Urinary bladder (tissue), 4 donors: ENCODE data around the gene APCDD1L. TPM values are rescaled to one million over a fixed set of nuclear protein-coding genes. Genes with fewer than 3 reads are reported as not detected.

Experiments
- DNase-seq: peaks from one replicate; pipeline ENCODE4 v3.0.0-alpha.2; 2015; ENCODE audit errors: extremely low spot score
- H3K27ac ChIP-seq: one replicate; pipeline ENCODE4 v1.5.1; 2013; ENCODE audit warnings: low read depth, mild to moderate bottlenecking, moderate library complexity
- H3K36me3 ChIP-seq: one replicate; pipeline ENCODE4 v1.6.1; 2013; ENCODE audit warnings: mild to moderate bottlenecking, moderate library complexity; ENCODE audit not compliant: insufficient read depth
- H3K4me1 ChIP-seq: one replicate; pipeline ENCODE4 v1.6.1; 2013; ENCODE audit warnings: mild to moderate bottlenecking, moderate library complexity; ENCODE audit not compliant: insufficient read depth
- H3K4me3 ChIP-seq: one replicate; pipeline ENCODE4 v1.5.1; 2013; ENCODE audit warnings: low read depth, low read length
- WGBS: extraction: QIAGEN DNeasy Blood & Tissue Kit; methylation state at CpG from one replicate; pipeline ENCODE4 v1.1.7; 2013; 5-methylcytosine and 5-hydroxymethylcytosine counted together
- polyA plus RNA-seq: library from polyadenylated mRNA; stranded (reverse); fragments of 200-250 nt; gene quantifications from one replicate; pipeline ENCODE4 v1.2.3, GENCODE V29; 2013
- total RNA-seq: library from RNA; depleted of rRNA; stranded (reverse); fragments of >200 nt; gene quantifications from one replicate; pipeline ENCODE4 v1.2.3, GENCODE V29; 2014
- donor health status: healthy with polysubstance abuse.
- donor health status: healthy.

APCDD1L gene
- total and polyA plus RNA-seq, 2 donors = 3.9 to 5.6 TPM

DNA sequence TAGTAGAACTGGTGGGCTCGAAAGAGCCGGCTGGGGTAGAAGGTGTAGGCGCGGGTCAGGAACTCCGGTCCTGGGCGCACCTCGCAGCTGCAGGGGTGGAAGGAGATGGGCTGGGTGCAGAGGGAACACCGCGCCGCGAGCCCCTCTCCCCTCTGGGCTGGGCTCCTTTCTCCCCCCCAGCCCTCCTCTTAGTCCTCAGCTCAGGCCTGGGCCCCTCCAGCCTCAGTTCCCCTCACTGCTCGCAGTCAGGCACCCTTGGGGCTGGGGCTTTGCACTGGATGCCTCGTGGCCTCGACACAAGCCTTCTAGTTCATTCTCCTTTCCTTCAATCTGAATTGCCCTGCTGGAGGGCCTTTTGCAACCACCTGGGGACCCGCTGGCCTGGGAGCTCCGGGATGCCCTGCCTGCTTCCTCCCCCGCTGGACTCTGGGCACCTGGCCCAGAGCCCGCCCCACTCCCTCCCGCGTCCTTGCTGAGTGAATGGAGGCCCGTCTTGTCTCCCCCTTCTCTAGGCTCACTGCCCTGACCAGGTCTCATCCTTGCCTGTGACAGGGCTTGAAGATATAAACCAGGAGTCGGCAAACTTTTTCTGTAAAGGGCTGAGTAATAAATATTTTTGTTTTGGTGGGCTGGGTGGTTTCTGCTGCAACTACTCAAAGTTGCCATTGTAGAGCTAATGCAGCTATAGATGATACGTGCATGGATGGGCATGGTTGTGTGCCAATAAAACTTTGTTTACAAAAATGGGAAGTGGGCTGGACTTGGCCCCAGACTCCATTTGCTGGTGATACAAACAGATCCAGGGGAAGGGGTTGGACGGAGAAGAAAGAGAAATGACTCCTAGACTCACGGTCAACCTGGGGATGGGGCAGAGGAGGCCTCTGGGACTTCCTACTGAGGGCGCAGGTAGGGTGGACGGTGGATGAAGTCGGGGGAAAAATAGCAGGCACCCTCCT lies 47.3 kb downstream of the APCDD1L start:
- no peak for DNase-seq
- H3K4me3 ChIP-seq = no peak overlapping the region
- WGBS = 66% methylated on average over 28 of the region's 28 CpGs
- H3K36me3 ChIP-seq = no peaks in the 10 kb centered on the region
- H3K27ac ChIP-seq = no peak overlapping the region
- no peaks in the 10 kb centered on the region for H3K4me1 ChIP-seq

DNA sequence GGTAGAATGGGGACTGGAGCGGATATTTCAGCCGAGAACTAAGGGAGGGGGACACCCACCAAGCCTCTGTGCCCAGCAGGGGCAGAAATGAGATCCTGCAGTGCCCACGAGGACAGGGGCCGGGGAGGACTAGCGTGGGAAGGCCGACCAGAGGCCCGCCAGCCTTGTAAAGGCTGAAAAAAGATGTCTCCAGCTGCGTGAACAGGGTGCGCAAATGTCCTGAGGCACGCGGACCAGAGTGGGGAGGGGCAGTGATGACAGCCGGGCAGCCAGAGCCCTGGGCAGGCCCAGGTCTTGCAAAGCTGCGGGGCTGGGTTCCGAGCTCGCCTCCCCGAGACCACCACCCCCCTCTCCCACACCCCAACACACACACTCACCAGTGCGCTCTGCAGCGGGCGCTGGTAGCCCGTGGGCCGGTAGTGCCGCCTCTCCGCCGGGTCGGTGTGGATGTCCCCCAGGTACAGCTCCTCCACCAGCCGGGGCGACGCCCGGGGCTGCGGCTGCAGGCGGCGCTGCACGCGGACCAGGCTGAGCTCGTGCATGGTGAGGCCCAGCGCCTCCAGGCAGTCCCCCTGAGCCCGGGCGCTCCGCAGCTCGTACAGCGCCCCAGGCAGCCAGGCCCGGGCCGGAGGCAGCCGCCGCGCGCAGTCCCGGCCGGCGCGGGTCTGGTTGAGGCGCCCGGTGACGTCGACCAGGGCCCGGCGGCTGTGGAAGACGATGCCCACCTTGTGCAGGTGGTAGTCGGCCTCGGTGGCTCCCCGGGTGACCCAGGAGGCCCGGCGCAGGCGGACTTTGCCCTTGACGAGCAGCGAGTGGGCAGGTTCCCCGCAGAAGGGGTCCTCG lies 48.2 kb downstream of the APCDD1L start:
- 77% methylated on average over 68 of the region's 68 CpGs for WGBS
- no peak overlapping the region for H3K27ac ChIP-seq

GRCh38 chr20:58466095-58466708 lies 49.0 kb downstream of the APCDD1L start:
- 96% methylated on average over 27 of the region's 27 CpGs for WGBS
- no peak for DNase-seq
- H3K4me1 ChIP-seq = no peaks in the 10 kb centered on the region
- no peak overlapping the region for H3K27ac ChIP-seq
- no peaks in the 10 kb centered on the region for H3K36me3 ChIP-seq
- H3K4me3 ChIP-seq = no peak overlapping the region

More for the DNA sequence above, 48.2 kb downstream of the APCDD1L start:
- DNase-seq = no peak
- no peaks in the 10 kb centered on the region for H3K4me1 ChIP-seq
- H3K36me3 ChIP-seq = no peaks in the 10 kb centered on the region
- no peak overlapping the region for H3K4me3 ChIP-seq

DNA sequence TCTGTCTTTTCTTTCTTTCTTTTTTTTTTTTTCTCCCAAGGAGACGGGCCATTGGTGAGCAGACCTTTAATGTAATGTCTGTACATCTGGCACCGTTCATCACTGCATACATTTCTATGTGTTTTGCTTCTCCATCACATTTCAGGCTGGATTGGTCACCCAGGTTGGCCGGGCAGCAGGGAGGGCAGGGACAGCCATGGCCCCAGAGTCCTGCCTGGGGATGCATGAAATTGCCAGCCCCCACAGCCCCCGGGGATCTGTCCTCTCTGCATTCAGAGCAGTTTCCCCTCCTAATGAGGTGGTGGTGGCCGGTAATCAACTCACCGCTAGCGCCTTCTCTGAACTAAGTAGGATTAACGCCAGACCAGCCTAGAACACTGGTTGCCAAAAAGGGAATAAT lies 50.4 kb downstream of the APCDD1L start:
- 66% methylated on average over 8 of the region's 8 CpGs for WGBS
- Histone ChIP-seq H3K27ac (no peak overlapping the region), H3K4me1 (no peaks in the 10 kb centered on the region), H3K4me3 (no peak overlapping the region), H3K36me3 (no peaks in the 10 kb centered on the region)
- no peak for DNase-seq

GRCh38 chr20:58463256-58463655 lies 51.9 kb downstream of the APCDD1L start:
- WGBS = 82% methylated on average over 10 of the region's 10 CpGs
- no peak overlapping the region for H3K27ac ChIP-seq
- H3K36me3 ChIP-seq = no peaks in the 10 kb centered on the region
- no peak overlapping the region for H3K4me3 ChIP-seq
- no peak for DNase-seq
- no peaks in the 10 kb centered on the region for H3K4me1 ChIP-seq

GRCh38 chr20:58461899-58462298 lies 53.3 kb downstream of the APCDD1L start:
- H3K36me3 ChIP-seq = no peaks in the 10 kb centered on the region
- 88% methylated on average over 6 of the region's 6 CpGs for WGBS
- H3K4me3 ChIP-seq = no peak overlapping the region
- no peak for DNase-seq
- H3K4me1 ChIP-seq = no peaks in the 10 kb centered on the region
- no peak overlapping the region for H3K27ac ChIP-seq

- H3K27ac ChIP-seq = no peak overlapping the region
- H3K4me1 ChIP-seq = no peaks in the 10 kb centered on the region
- H3K36me3 ChIP-seq = no peaks in the 10 kb centered on the region
- WGBS = 98% methylated on average over 25 of the region's 25 CpGs
- H3K4me3 ChIP-seq = no peak overlapping the region
- no peak for DNase-seq
Measured at GRCh38 chr20:58461104-58461503, 54.1 kb downstream of the APCDD1L start.

DNA sequence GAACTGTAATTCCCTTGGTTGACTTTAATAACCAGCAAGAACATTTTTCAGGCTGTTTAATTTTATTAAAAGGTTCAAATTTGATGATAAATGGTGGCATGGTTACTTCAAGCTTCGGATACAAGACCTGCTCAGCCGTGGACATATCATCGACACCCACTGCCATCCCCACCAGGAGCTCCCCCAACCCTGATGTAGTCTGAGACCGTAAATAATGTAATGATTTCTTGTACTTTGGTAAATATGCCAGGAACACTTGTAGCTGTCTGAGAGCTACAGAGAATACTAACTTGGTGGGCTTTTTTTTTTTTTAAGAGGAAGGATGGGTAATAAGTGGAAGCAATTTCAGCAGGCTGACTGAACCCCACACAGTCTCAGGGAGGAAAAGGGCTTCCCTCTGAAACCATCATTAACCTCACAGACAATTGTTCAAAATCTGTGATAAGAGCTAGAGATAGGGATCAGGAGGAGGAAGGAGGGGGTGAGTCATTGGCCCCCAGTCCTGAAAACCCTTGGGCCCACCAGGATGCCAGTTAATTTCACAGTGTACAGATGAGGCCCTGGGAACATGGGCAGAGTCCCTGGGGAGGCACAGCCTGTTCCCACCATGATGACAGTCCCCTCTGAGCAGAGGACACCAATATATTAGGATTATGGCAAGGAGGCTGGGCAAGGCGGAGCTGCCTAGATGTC lies 56.0 kb downstream of the APCDD1L start:
- Histone ChIP-seq H3K4me3 (no peak overlapping the region), H3K36me3 (no peaks in the 10 kb centered on the region), H3K27ac (no peak overlapping the region), H3K4me1 (no peaks in the 10 kb centered on the region)
- DNase-seq = no peak
- 90% methylated on average over 5 of the region's 5 CpGs for WGBS

DNA sequence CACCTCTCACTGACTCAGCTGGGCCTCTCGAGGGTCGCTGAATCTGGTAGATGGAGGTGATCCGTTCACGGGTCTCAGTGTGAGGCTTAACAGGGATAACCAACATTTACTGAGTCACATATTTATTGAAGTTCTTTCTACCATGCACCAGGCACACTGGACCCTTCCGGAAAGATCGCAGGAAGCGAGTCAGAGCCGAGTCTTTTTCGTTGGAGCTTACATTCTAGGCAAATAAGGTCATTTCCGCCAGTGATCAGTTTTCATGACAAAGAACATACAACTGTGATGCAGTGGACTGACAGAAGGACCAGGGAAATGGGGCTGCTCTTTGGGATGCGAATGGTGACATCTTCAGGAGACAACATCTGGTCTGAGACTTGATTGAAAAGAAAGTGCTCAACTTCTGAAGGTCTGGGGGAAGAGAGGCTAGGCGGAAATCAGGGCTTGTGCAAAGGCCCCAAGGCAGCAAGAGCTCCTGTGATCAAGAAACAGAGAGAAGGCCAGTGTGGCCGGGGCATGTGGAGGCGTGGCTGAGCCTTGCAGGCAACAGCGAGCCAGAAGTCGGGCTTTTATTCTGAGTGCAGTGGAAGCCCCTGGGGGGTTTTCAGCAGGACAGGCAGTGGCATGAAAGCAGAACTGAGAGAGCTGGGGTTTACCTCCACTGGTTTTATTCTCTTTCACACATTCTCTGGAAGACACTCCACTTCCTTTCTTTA lies 56.7 kb downstream of the APCDD1L start:
- Histone ChIP-seq H3K36me3 (no peaks in the 10 kb centered on the region), H3K4me1 (no peaks in the 10 kb centered on the region), H3K27ac (no peak overlapping the region), H3K4me3 (no peak overlapping the region)
- DNase-seq = no peak
- WGBS = 88% methylated on average over 16 of the region's 16 CpGs

DNA sequence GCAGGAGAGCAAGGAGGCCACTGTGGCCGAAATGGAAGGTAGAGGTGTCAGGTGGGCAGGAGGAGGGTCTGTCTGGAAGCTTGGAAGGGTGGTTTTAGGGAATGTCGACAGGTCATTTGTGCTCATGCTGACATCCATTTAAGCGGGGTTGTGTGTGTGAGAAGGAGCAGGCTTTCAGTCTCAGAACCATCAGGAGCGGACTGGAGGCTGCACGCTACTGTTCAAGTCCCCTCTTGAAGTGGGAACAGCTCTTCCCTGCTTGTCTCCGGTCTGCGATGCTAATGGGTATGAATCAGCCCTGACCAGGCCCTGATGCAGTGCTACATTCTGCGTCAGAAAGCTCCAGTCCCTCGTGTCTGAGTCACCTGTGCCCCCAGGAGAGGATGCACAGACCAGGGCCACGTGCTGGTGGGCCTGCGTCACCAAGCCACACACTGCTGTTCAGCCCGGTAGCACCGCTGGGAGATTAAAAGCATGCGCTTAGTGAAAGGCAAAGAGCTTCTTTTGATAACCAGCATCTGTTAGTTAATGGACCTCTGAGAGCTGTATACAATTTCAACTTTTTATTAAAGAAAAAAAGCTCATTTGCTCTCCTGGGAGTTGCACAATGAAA lies 58.0 kb downstream of the APCDD1L start:
- H3K4me1 ChIP-seq = no peaks in the 10 kb centered on the region
- WGBS = 89% methylated on average over 14 of the region's 14 CpGs
- DNase-seq = peak; percentile 31
- no peak overlapping the region for H3K4me3 ChIP-seq
- no peaks in the 10 kb centered on the region for H3K36me3 ChIP-seq
- no peak overlapping the region for H3K27ac ChIP-seq

DNA sequence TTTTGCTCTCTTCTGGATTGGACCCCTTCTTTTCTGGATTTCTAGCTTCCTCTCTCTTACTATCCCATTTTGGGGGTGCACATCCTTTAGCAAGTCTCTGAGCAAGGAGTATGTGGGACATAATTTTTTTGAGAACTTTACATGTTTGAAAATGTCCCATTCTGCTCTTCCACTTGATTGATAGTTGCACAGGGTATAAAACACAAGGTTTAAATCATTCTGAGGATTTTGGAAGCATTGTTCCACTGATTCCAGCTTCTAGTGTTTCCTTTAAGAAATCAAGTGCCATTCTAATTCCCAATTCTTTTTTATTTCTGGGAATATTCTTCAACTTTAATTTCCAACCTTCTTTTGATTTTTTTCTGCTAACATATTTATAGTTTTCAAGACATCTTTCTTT lies 60.7 kb downstream of the APCDD1L start:
- Histone ChIP-seq H3K36me3 (no peaks in the 10 kb centered on the region), H3K4me1 (no peaks in the 10 kb centered on the region), H3K4me3 (no peak overlapping the region), H3K27ac (no peak overlapping the region)
- DNase-seq = no peak

GRCh38 chr20:58453391-58453790 lies 61.8 kb downstream of the APCDD1L start:
- Histone ChIP-seq H3K4me3 (no peak overlapping the region), H3K27ac (no peak overlapping the region), H3K4me1 (no peaks in the 10 kb centered on the region), H3K36me3 (no peaks in the 10 kb centered on the region)
- WGBS = 75% methylated on average over 5 of the region's 5 CpGs
- DNase-seq = no peak
